ENCODE data around the gene TNFRSF25. TPM values are rescaled to one million over a fixed set of nuclear protein-coding genes. Genes with fewer than 3 reads are reported as not detected.
A peak's percentile ranks its signal among the peaks of the same experiment; 100 is the strongest.

TNFRSF25 gene
- total RNA-seq, 1 experiment from 2014 or later, result 19.5 TPM

- TF ChIP-seq JUN (CRISPR knock-in tag; IDR thresholded peaks at IDR 0.05) (no peak), USF2 (CRISPR knock-in tag; IDR thresholded peaks at IDR 0.05) (peak; percentile 47), ATF2 (CRISPR knock-in tag; IDR thresholded peaks at IDR 0.05; ENCODE audit: borderline replicate concordance, low read depth) (no peak), RELA (CRISPR knock-in tag; IDR thresholded peaks at IDR 0.05; ENCODE audit: borderline replicate concordance) (no peak), FOXK1 (CRISPR knock-in tag; IDR thresholded peaks at IDR 0.05) (no peak), CTCF (IDR thresholded peaks at IDR 0.05) (peak; percentile 86), ZNF396 (CRISPR knock-in tag; IDR thresholded peaks at IDR 0.05; ENCODE audit: borderline replicate concordance) (no peak)
Measured at GRCh38 chr1:6486433-6487011, 20.5 kb upstream of the TNFRSF25 start (continued).

GRCh38 chr1:6485168-6486101 is 19.5 kb upstream of the TNFRSF25 start:
- no peaks in the 10 kb centered on the region for H3K9me3 Mint-ChIP-seq
- peaks cover 7% of the 10 kb centered on the region; the same call in 1 of the 2 replicates for H3K27me3 Mint-ChIP-seq (ENCODE audit: low read depth)
- ChIA-PET CTCF (interaction anchor here (0.6 to 10.3 kb wide), 45 partner anchors 9 to 733 kb away, joined by 3 to 179 read pairs (median 6); partner anchors contain the start of genes HES2, KLHL21, TAS1R1 and THAP3), POLR2A (interaction anchor here (0.8 to 1.7 kb wide), 2 partner anchors 13 to 14 kb away, joined by 3 to 10 read pairs; no protein-coding TSS in a partner anchor)
- ATAC-seq, result no peak
- peak overlapping the region; percentile 71 for H3K4me3 Mint-ChIP-seq
- peaks cover 22% of the 10 kb centered on the region for H3K4me1 Mint-ChIP-seq
- 0 out of 2 replicates have a peak, but pooled peaks have one; percentile 6 for TF ChIP-seq E2F5 (CRISPR knock-in tag; IDR thresholded peaks at IDR 0.05)
- TF ChIP-seq ZNF263 (CRISPR knock-in tag; IDR thresholded peaks at IDR 0.05; ENCODE audit: low read depth), result no peak
- TF ChIP-seq GABPB1 (CRISPR knock-in tag; IDR thresholded peaks at IDR 0.05), result no peak
- no peak for TF ChIP-seq AFF4 (CRISPR knock-in tag; IDR thresholded peaks at IDR 0.05; ENCODE audit: borderline replicate concordance)
- TF ChIP-seq NR1H2 (CRISPR knock-in tag; IDR thresholded peaks at IDR 0.05), result no peak
- no peak for TF ChIP-seq ERG (CRISPR knock-in tag; IDR thresholded peaks at IDR 0.05)
- TF ChIP-seq SP1 (CRISPR knock-in tag; conservative IDR thresholded peaks at IDR 0.05), result peak; percentile 12; the same call in 1 of the 2 replicates
- peak; percentile 58; the same call in 1 of the 2 replicates for TF ChIP-seq HMGXB4 (CRISPR knock-in tag; IDR thresholded peaks at IDR 0.05)
- no peak for TF ChIP-seq ZSCAN18 (CRISPR knock-in tag; IDR thresholded peaks at IDR 0.05)
- no peak for TF ChIP-seq IRF2 (CRISPR knock-in tag; IDR thresholded peaks at IDR 0.05; ENCODE audit: borderline replicate concordance, low read depth)
- TF ChIP-seq NFATC4 (CRISPR knock-in tag; IDR thresholded peaks at IDR 0.05), result no peak
- no peak for TF ChIP-seq ELF4 (CRISPR knock-in tag; IDR thresholded peaks at IDR 0.05; ENCODE audit: low read depth)
- H3K27ac Mint-ChIP-seq, result no peak overlapping the region
- DNase-seq (ENCODE audit: low spot score), result no peak
- no peaks in the 10 kb centered on the region for H3K36me3 Mint-ChIP-seq
